ENCODE data around the gene SEPTIN12. TPM values are rescaled to one million over a fixed set of nuclear protein-coding genes. Genes with fewer than 3 reads are reported as not detected.

Gene SEPTIN12
- polyA plus RNA-seq, 1 donor (not counting 4 experiments of a cell fraction or from before 2014, with no cell fraction given), result not detected

- Histone ChIP-seq H3K79me2 (ENCODE audit: control insufficient read depth, insufficient read depth, low read length) (peaks cover 2% of the 10 kb centered on the region), H3K4me3 (ENCODE audit: control insufficient read depth in 2 of 3, extremely low read depth in 1 of 3, insufficient read depth in 2 of 3, low read depth in 1 of 3, low read length in 3 of 3) (no peak overlapping the region), H3K4me2 (ENCODE audit: control insufficient read depth, extremely low read depth, insufficient read depth, low read depth, low read length) (no peak overlapping the region), H3K36me3 (ENCODE audit: control insufficient read depth in 2 of 2, extremely low read depth in 1 of 2, insufficient read depth in 2 of 2, low read length in 2 of 2) (peaks cover 50 to 54% of the 10 kb centered on the region in 2 experiments), H3K9me1 (ENCODE audit: control insufficient read depth, extremely low read depth, insufficient read depth, low read length) (no peaks in the 10 kb centered on the region), H4K20me1 (ENCODE audit: control insufficient read depth, extremely low read depth, insufficient read depth, low read length) (peaks cover 3% of the 10 kb centered on the region), H3K4me1 (ENCODE audit: control insufficient read depth, extremely low read depth, insufficient read depth, low read length) (no peaks in the 10 kb centered on the region), H3K9ac (ENCODE audit: control insufficient read depth, extremely low read depth, insufficient read depth, low read length) (no peak overlapping the region), H3K9me3 (ENCODE audit: control insufficient read depth, low read depth, low read length) (no peaks in the 10 kb centered on the region), H2AFZ (ENCODE audit: control insufficient read depth, low read length) (no peak overlapping the region), H3K27me3 (ENCODE audit: control insufficient read depth, extremely low read depth, insufficient read depth, low read length) (no peaks in the 10 kb centered on the region), H3K27ac (ENCODE audit: control insufficient read depth, insufficient read depth, low read length) (no peak overlapping the region)
- dilution Hi-C loops (cut with MboI; ENCODE audit: extremely low pct_ligation_motif_present, low sequenced_read_pairs), result no loop called here
- DNase-seq (ENCODE audit: low read depth, low spot score), result no peak
- FAIRE-seq, result no peak
- TF ChIP-seq CTCF (optimal IDR thresholded peaks at IDR 0.05 in 1 of 3, IDR thresholded peaks at IDR 0.05 in 1 of 3, conservative IDR thresholded peaks at IDR 0.05 in 1 of 3; ENCODE audit: extremely low read depth in 1 of 3, insufficient read depth in 2 of 3, low read length in 3 of 3) (no peak), EZH2 (IDR thresholded peaks at IDR 0.05; ENCODE audit: low read length) (no peak)
Observed at GRCh38 chr16:4826980-4827379, 38.8 kb upstream of the SEPTIN12 start.

GRCh38 chr16:4826526-4826925 is 38.4 kb upstream of the SEPTIN12 start:
- Histone ChIP-seq H4K20me1 (ENCODE audit: control insufficient read depth, extremely low read depth, insufficient read depth, low read length) (peaks cover 3% of the 10 kb centered on the region), H3K36me3 (ENCODE audit: control insufficient read depth in 2 of 2, extremely low read depth in 1 of 2, insufficient read depth in 2 of 2, low read length in 2 of 2) (peaks cover 48 to 50% of the 10 kb centered on the region in 2 experiments), H3K9me1 (ENCODE audit: control insufficient read depth, extremely low read depth, insufficient read depth, low read length) (no peaks in the 10 kb centered on the region), H3K4me1 (ENCODE audit: control insufficient read depth, extremely low read depth, insufficient read depth, low read length) (no peaks in the 10 kb centered on the region), H3K79me2 (ENCODE audit: control insufficient read depth, insufficient read depth, low read length) (peaks cover 2% of the 10 kb centered on the region), H3K27ac (ENCODE audit: control insufficient read depth, insufficient read depth, low read length) (no peak overlapping the region), H3K4me2 (ENCODE audit: control insufficient read depth, extremely low read depth, insufficient read depth, low read depth, low read length) (no peak overlapping the region), H2AFZ (ENCODE audit: control insufficient read depth, low read length) (no peak overlapping the region), H3K4me3 (ENCODE audit: control insufficient read depth in 2 of 3, extremely low read depth in 1 of 3, insufficient read depth in 2 of 3, low read depth in 1 of 3, low read length in 3 of 3) (no peak overlapping the region), H3K9ac (ENCODE audit: control insufficient read depth, extremely low read depth, insufficient read depth, low read length) (no peak overlapping the region), H3K27me3 (ENCODE audit: control insufficient read depth, extremely low read depth, insufficient read depth, low read length) (no peaks in the 10 kb centered on the region), H3K9me3 (ENCODE audit: control insufficient read depth, low read depth, low read length) (no peaks in the 10 kb centered on the region)
- FAIRE-seq (no peak), DNase-seq (ENCODE audit: low read depth, low spot score) (no peak)
- no peak for TF ChIP-seq CTCF (optimal IDR thresholded peaks at IDR 0.05 in 1 of 3, IDR thresholded peaks at IDR 0.05 in 1 of 3, conservative IDR thresholded peaks at IDR 0.05 in 1 of 3; ENCODE audit: extremely low read depth in 1 of 3, insufficient read depth in 2 of 3, low read length in 3 of 3)
- no peak for TF ChIP-seq EZH2 (IDR thresholded peaks at IDR 0.05; ENCODE audit: low read length)
- dilution Hi-C loops (cut with MboI; ENCODE audit: extremely low pct_ligation_motif_present, low sequenced_read_pairs), result no loop called here

Data from keratinocyte (primary cell).